ENCODE data around the gene EPO. TPM values are rescaled to one million over a fixed set of nuclear protein-coding genes. Genes with fewer than 3 reads are reported as not detected.
"Not testable (repeated sequence)": the region's sequence is repeated elsewhere in the genome, so short reads cannot be mapped to it uniquely, and the experiment has no call there.

The EPO gene
- total RNA-seq, 2 donors from 2014 or later = not detected

DNA sequence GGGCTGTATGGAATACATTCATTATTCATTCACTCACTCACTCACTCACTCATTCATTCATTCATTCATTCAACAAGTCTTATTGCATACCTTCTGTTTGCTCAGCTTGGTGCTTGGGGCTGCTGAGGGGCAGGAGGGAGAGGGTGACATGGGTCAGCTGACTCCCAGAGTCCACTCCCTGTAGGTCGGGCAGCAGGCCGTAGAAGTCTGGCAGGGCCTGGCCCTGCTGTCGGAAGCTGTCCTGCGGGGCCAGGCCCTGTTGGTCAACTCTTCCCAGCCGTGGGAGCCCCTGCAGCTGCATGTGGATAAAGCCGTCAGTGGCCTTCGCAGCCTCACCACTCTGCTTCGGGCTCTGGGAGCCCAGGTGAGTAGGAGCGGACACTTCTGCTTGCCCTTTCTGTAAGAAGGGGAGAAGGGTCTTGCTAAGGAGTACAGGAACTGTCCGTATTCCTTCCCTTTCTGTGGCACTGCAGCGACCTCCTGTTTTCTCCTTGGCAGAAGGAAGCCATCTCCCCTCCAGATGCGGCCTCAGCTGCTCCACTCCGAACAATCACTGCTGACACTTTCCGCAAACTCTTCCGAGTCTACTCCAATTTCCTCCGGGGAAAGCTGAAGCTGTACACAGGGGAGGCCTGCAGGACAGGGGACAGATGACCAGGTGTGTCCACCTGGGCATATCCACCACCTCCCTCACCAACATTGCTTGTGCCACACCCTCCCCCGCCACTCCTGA, 2.4 kb downstream of the EPO start:
- no peak for ATAC-seq
- intact Hi-C loops (cut with DNase I, micrococcal nuclease) = no loop called here

DNA sequence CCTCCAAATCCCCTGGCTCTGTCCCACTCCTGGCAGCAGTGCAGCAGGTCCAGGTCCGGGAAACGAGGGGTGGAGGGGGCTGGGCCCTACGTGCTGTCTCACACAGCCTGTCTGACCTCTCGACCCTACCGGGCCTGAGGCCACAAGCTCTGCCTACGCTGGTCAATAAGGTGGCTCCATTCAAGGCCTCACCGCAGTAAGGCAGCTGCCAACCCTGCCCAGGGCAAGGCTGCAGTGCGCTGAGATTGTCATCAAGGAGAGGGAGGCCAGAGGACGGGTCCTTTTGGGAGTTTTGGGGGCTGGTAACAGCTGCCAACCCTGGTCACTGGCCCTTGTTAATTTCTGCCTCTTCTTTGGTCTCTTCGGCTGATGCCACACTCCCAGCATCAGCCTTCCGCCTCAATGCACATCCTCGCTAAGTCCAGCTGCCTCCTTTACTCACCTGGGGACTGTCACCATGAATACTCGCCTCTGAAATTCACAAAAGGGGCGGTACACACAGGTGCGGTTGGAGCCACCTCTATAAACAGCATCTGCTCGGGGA, 3.5 kb downstream of the EPO start:
- ATAC-seq = no peak
- intact Hi-C loops (cut with DNase I, micrococcal nuclease) = no loop called here

More for the DNA sequence above, 2.4 kb downstream of the EPO start:
- DNase-seq = no peak

GRCh38 chr7:100724364-100724763, 4.1 kb downstream of the EPO start:
- intact Hi-C loops (cut with DNase I, micrococcal nuclease); DNase-seq; ATAC-seq: not testable (repeated sequence)

More for the DNA sequence above, 3.5 kb downstream of the EPO start:
- DNase-seq = no peak

GRCh38 chr7:100726996-100727761, 6.9 kb downstream of the EPO start:
- ATAC-seq (no peak), DNase-seq (no peak)
- intact Hi-C loops (cut with DNase I, micrococcal nuclease) = no loop called here

DNA sequence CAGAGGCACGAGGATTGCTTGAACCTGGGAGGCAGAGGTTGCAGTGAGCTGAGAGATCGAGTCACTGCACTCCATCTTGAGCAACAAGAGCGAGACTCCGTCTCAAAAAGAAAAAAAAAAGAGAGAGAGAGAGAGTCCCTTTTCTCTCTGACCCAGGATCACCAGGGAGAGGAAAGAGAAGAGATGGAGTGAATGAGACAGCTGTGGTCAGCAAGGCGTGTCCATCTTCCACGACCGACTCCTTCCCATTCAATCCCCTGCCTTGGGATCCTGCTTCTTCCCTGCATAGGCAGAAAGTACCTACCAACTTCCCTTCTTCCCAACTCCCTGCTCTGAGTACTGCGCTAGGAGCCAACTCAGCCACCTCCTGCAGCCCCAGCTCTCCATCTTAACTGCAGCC, 7.9 kb downstream of the EPO start:
- intact Hi-C loops (cut with DNase I, micrococcal nuclease) = no loop called here
- ATAC-seq (no peak), DNase-seq (no peak)

DNA sequence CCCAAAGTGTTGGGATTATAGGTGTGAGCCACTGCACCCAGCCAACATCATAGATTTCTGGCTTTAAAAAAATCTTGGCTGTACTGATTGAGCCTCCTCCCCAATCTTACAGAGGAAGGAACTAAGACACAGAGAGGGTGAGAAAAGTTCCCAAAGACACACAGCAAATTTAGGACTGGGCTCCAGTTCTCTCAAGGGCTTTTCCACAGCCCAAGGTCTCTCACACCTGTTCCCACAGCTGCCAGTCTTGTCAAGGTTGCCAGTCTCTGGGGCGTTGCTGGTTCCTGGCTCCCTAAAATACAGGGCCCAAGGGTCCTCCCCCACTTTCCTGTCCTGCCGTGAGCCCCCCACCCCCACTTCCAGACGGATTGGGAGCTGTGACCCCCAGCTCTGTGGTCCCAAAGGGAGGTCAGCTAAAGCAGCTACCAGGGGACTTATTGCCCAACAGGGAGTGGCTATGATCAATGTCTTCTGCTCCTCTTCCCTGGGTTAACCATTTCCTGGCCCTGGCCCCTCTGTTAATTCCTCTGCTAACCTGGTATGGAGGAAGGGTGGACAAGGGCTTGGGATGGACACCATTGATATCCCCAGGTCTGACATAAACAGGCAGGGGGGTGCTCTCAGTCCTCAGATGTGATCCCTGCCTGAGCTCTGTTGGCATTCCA, 10.0 kb downstream of the EPO start:
- intact Hi-C loops (cut with DNase I, micrococcal nuclease) = no loop called here
- ATAC-seq = no peak

DNA sequence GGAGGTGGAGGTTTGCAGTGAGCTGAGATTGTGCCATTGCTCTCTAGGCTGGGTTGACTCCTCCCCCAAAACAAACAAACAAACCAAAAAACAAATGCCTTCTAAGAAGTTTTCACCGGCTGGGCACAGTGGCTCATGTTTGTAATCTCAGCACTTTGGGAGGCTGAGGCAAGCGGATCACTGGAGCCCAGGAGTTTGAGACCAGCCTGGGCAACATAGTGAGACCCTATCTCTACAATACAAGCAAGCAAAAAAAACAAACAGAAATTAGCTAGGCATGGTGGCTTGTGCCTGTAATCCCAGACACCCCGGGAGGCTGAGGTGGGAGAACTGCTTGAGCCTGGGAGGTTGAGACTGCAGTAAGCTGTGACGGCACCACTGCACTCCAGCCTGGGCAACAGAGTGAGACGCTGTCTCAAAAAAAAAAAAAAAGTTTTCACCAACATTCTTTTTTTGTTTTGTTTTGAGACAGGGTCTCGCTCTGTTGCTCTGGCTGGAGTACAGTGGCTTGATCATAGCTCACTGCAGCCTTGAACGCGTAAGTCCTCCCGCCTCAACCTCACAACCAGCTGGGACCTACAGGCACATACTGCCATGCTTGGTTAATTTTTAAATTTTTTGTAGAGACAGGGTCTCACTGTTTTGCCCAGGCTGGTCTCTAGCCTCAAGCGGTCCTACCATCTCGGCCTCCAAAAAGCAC, 11.8 kb downstream of the EPO start:
- no peak for ATAC-seq
- no peak for DNase-seq
- intact Hi-C loops (cut with DNase I, micrococcal nuclease) = no loop called here

More for the DNA sequence above, 10.0 kb downstream of the EPO start:
- DNase-seq = no peak

GRCh38 chr7:100735730-100736129, 15.5 kb downstream of the EPO start:
- intact Hi-C loops (cut with DNase I, micrococcal nuclease) = no loop called here
- DNase-seq = no peak
- ATAC-seq = no peak

DNA sequence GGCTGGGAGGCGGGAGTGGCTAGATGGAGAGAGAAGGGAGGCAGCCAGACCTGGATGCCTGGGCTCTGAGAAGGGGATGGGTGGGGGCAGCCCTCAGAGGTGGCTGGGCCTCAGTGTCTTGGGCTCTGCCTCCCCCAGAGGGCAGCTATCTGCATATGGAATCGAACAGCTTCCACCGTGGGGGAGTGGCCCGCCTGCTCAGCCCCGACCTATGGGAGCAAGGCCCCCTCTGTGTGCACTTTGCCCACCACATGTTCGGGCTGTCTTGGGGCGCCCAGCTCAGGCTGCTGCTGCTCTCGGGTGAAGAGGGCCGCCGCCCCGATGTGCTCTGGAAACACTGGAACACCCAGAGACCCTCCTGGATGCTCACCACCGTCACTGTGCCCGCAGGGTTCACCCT, 16.4 kb downstream of the EPO start:
- intact Hi-C loops (cut with DNase I, micrococcal nuclease) = no loop called here
- ATAC-seq (no peak), DNase-seq (no peak)

GRCh38 chr7:100739934-100740333, 19.7 kb downstream of the EPO start:
- intact Hi-C loops (cut with DNase I, micrococcal nuclease) = no loop called here
- DNase-seq (no peak), ATAC-seq (no peak)

DNA sequence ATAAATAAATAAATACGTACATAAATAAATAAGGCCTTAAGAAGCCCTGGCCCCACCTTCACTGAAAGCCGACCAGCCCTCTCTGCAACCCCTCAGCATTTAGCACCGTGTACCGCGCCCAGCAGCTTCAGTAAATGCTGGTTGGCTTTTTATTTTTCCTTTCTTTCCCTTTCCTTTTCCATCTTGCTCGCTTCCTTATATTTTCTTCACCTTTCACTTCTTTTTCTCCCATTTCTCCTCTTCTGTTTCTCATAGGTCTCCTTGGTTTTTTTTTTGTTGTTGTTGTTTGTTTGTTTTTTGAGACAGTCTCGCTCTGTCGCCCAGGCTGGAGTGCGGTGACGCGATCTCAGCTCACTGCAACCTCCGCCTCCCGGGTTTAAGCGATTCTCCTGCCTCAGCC, 24.3 kb downstream of the EPO start:
- ATAC-seq = no peak
- DNase-seq = no peak
- intact Hi-C loops (cut with DNase I, micrococcal nuclease) = no loop called here

GRCh38 chr7:100745184-100745583, 24.9 kb downstream of the EPO start:
- ATAC-seq (peak; percentile 30), DNase-seq (peak in 1 of 2 donors; percentile 47)

GRCh38 chr7:100752994-100753393, 32.7 kb downstream of the EPO start:
- intact Hi-C loops (cut with DNase I, micrococcal nuclease) = no loop called here
- ATAC-seq (no peak), DNase-seq (no peak)

More at GRCh38 chr7:100745184-100745583, 24.9 kb downstream of the EPO start:
- intact Hi-C loops (cut with DNase I, micrococcal nuclease) = no loop called here

- DNase-seq = no peak
- no peak for ATAC-seq
- intact Hi-C loops (cut with DNase I, micrococcal nuclease) = no loop called here
These were observed 33.5 kb downstream of the EPO start for GRCh38 chr7:100753750-100754149.

DNA sequence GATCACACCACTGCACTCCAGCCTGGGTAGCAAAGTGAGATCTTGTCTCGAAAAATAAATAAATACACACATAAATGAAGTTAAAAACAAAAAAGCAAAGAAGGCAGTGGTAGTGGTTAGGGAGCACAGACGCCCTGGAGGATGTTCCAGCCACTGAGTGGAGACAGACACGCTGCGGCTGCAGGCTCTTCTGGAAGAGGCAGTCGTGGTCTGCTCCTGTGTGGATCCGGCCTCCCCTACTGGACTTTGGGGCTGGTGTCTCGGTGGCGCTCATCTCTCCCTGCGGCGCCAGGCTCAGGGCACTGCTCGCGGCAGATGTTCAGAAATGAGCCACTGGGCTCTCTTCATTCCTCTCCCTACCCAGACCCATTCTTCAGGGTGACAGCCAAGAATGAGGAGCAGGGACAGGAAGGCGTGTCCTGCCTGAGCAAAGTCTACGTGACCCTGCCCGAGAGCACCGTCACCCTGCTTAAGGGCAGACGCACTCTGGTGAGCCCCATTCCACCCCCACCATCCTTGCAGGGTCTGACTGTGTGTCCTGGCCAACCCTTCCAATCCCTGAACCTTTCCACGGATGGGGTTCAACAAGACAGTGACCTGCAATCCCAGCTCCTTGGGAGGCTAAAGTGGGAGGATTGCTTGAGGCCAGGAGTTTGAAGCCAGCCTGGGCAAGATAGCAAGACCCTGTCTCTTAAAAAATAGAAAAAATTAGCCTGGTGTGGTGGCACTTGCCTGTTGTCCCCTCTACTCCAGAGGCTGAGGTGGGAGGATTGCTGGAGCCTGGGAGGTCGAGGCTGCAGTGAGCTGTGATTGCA, 39.3 kb downstream of the EPO start:
- ATAC-seq = peak; percentile 87
- intact Hi-C loops (cut with DNase I, micrococcal nuclease) = no loop called here
- DNase-seq = no peak

DNA sequence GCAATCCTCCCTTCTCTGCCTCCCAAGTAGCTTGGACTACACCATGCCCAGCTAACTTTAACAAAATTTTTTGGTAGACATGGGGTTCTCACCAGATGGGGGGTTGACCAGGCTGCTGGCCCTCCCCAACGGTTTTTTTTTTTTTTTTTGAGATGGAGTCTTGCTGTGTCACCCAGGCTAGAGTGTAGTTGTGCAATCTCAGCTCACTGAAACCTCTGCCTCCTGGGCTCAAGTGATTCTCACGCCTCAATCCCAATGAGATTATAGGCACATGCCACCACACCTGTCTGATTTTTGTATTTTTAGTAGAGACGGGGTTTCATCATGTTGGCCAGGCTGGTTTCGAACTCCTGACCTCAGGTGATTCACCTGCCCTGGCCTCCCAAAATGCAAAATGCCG, 42.6 kb downstream of the EPO start:
- ATAC-seq; intact Hi-C loops (cut with DNase I, micrococcal nuclease); DNase-seq: not testable (repeated sequence)

DNA sequence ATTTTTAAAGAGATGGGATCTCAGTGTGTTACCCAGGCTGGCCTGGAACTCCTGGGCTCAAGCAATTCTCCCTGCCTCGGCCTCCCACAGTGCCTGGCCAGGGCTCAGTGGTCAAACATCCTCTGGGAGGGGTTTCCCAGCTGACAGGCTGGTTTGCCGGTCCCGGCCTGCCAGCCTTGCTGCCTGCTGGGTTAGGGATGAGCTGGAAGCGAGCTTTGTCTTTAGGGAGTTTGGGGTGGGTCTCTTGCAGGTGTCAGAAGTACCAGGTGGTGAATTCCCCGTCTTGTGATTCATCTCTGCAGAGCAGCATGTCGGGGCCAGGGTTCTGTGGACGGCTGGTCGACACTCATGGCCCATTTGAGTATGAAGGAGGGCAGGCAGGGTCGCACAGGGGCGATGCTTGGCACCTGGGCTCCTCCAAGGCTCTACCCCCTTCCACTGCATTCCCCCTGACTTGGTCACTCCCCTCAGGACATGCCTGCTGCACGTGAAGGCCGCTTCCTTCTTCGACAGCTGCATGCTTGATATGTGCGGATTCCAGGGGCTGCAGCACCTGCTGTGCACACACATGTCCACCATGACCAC, 43.4 kb downstream of the EPO start:
- ATAC-seq = no peak
- DNase-seq = no peak
- intact Hi-C loops (cut with DNase I, micrococcal nuclease) = no loop called here

DNA sequence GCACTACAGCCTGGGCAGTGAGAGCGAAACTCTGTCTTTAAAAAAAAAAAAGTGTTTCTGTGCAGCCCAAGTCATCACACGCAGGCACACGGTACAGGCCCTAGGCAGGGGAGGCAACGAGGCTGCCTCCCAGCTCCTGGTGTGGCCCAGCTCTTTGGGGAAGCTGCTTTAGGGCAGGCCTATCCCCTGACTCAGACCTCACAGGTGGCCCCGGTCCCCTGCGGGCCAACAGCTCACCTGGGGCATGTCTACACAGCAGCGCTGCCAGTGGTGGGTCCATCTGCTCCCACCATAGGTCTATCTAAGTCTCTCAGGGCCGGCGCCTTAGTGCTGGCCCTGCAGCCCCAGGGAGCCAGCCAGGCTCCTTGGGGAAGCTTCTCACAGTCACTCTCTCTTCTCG, 44.6 kb downstream of the EPO start:
- intact Hi-C loops (cut with DNase I, micrococcal nuclease) = no loop called here
- no peak for ATAC-seq
- no peak for DNase-seq

All from left colon (tissue), 2 donors.